Islet of Langerhans (tissue), 1 donor: ENCODE data around the gene PSD4.
A peak's percentile ranks its signal among the peaks of the same experiment; 100 is the strongest.

ENCODE experiments used
- FAIRE-seq: peaks from one replicate; lab custom pipeline; 2011; peaks lifted over from hg19 to GRCh38; lab: Jason Lieb, UNC

Gene PSD4

DNA sequence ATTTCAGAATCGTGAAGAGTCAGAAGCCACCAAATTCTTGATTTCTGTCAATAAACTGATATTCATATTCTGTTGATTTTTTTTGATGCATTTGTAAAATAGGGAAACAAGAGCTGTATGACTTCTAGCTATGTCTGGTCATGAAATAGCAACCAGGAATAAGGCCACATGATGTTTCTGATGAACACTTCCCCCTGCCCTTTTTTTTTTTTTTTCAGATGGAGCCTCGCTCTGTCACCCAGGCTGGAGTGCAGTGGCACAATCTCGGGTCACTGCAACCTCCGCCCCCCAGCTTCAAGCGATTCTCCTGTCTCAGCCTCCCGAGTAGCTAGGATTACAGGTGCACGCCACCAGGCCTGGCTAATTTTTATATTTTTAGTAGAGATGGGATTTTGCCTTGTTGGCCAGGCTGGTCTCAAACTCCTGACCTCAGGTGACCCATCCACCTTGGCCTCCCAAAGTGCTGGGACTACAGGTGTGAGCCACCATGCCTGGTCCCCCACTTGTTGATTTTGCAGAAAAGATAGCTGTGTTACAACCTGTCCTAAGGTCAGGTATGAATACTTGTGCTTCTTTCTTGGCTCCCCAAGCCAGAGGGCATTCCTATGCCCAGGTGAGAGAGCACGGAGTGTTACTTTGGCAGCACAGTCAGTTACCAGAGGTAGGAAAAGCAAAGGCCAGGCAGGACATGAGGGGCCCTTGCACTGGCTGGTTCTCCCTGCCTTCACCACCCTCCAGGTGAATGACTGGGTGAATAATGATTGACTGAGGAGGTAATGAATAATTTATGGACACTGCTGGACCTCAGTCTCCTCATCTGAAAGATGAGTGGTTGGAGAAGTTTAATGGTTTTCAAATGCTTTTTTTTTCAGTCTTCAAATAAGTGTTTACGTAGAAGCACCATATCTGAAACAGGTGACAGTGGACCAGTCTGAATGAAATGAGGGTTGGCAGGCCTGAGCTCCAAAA is 65.4 kb downstream of the PSD4 start:
- no peak for FAIRE-seq

DNA sequence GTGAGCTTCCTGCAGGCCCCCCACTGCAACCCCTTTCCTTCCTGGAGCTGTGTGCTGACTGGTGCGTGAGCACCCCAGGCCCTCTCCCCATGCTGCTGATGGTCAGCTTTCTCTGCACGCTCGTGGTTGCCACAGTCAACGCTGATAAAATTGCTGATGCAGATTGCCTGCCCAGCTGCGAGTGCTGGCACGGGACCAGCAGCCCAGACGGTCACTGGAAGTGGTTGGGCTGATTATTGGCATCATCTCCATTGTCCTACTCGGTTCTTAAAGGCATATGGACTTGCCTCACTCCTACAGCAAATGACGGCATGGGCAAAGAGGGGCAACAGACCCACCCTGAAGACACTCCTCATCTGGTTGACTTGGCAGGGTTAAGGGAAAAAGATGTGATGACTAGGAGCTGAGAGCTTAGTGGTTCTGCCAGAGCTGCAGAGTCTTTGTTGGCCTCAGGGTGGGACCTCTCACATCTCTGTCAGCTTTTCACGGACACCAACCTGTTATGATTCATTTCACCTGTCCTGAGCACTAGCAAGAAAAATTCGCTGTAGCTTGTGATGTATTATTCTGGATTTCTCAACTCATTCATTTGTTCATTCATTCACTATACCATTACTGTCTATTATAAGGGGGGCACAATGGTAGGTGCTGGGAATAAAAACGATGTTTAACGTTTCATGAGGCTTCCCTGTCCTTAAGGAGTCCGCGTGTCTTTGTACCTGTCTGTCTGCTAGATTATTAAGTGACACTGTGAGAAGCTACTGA is 66.6 kb downstream of the PSD4 start:
- peak; percentile 76 for FAIRE-seq

DNA sequence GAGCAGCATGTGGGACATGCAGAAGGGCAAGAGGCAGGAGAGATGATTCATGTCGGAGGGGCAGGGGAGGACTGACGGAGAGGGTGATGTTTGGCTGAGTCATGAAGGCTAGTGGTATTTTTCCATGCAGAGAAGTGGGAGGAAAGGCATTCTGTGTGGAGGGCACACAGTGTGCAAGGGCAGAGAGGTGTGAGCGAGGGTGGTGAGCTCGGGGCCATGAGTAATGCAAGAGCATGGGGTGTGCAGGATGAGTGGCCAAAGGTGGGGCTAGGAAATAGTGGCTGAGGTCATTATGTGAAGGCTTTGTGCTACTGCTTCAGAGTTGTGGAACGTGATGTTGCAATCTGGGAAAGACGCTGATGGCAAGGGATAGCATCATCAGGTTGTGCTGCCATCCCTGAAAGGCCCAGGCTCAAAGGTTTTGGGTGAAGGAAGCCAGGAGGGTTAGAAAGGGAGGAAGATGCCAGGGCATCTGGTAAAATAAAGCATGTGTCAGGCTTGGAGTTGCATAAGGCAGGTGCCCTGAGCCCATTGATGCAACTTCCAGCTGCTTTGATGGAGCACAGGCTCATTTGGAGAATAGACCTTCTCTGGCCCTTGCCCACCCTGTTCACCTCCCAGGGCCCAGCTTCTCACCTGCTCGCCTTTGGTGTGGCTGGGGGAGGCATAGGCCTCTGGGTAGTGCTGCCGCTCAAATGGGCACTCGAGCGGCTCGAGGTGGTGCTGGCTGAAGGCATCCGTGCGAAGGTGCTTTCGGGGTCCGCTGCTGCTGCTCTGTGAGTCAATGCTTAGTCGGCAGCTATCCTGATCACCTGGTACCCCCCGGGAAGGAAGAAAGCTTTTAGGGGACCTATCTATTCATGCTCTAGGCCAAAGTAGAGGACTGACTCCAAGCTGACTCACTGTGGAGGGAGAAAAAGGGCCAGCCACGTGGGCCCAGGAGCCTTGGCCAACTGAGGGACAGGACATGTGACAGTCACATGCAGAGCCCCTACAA is 67.4 kb downstream of the PSD4 start:
- FAIRE-seq: peak; percentile 91

DNA sequence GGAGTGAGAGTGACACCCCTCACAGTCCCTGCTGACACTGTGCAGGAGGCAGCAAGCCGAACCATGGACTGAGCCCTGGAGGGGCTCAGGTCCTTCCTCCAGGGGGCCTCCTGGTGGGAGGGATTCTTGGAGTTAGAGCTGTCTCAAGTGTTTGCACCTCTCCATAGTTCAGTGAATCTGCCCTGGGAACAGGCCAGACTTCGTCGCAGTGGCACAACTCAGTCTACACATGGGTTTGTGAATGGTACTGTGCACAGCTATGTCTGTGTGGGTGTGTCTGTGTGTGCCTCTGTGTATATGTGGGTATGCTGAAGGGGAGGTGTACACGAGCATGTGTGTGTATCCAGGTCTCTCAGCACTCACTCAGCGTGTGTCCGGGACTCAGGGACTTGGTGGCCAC is 68.6 kb downstream of the PSD4 start:
- no peak for FAIRE-seq

DNA sequence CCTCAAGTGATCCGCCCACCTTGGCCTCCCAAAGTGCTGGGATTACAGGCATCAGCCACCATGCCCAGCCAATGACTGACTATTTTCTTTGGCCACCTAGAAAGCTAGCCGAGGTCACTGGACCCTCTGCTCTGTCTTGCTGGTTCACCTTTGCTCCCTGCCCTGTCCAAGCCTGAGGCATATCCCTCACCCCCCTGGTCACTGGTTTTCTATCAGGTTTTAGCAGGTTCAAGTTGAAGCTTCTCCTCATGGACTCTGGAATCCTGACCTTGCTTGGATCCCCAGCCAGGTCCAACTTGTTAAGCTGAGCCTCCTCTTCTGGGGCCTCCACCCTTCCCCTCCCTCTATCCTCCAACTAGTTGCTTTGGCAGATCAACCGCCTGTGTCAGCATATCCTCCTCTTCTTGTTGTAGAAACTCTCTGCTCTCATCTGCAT is 71.5 kb downstream of the PSD4 start:
- FAIRE-seq: no peak

DNA sequence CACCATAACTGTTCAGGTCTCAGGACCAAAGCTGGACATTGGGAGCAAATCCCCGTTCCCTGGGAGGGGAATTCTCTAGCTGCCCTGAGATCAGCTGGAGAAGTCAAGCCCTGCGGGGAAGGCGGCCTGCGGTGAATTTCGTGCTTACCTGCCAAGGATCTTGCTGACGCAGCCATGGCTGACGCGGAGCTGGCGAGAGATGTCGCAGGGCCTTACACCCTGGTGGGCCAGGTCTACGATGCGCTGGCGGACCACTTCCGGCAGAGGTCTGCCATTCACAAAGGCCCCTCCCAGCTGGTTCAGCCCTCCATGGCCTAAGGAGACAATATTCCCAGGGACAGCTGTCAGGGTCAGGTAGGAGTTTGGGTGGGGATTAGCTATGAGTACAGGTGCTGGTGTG is 72.8 kb downstream of the PSD4 start:
- FAIRE-seq: no peak

DNA sequence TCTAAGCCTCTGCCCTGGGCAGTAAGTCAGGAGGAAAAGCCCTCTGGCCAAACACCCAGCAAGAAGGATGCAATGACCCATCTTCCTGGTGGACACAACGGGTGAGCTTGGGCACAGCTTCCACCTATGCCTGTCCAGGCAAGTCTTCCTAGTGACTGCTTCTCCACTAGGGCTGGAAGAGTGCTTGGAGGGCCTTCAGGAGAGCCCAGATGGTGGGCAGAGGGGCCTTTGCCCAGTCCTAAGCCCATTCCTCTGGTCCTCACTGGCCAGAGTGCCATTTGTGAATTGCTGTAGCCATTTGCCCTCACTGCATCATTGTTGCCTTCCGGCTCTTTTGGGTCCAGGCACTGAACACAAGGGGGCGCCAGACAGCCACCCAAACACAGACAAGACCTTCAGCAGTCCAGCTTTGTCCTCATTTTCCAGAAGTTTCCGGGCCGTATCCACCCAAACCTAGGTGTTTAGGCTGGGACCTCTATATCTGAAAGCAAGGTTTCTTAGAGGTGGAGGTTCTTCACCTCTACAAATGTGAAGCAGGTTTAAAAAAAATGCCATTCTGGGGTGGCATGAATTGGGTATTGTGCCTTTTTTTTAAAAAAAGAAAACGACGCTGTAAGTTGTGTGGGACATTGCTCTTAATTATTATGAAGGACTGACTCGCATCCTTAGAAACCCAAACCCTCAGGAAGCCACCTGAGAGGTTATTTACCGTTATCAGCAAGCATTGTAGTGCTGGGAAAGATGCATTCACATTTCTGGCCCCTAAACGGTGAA is 75.4 kb downstream of the PSD4 start:
- FAIRE-seq: peak; percentile 53

DNA sequence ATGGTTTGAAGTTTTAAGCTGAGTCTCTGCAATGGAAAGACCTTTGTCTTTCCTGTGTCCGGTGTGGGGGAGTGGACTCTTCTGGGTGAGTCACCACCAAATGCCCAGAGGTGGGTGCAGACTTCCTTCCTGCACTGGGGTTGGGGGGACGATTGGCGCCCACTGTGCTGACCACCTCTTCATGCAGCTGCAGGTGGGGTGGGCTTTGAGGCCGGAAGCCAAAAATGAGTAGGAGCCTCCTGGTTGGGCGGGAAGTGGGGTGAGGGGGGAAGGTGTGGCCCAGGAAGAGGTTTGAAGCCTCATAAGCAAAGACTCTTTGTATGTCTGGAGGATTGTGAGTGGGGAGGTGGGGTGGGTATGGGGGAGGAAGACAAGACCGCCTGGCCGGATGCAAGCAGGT is 77.3 kb downstream of the PSD4 start:
- FAIRE-seq: no peak

DNA sequence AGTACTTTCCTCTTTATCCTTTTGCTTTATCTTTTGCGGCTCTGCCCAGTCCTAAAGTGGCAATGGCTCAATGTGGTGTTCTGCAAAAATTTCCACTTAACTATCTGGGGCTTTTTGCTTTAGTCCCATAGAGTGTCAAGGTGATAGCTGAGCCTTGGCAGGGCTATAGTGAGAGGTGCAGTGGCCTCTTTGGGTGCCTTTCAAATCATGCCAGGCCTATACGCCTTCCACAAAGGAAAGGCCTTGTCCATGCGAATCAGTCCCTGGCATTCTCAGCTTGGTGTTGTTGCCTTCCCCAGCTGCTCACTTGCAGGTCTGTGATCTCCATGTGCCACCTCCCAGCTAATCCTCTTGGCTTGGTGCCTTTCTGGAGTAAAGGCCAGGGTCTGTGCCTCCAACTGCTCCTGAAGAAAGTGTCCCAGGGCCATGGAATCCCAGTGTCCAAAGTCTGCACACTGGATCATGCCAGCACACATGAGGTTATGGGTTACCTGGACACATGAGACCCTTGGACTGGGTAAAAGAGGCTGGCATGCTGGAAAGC is 78.3 kb downstream of the PSD4 start:
- no peak for FAIRE-seq

DNA sequence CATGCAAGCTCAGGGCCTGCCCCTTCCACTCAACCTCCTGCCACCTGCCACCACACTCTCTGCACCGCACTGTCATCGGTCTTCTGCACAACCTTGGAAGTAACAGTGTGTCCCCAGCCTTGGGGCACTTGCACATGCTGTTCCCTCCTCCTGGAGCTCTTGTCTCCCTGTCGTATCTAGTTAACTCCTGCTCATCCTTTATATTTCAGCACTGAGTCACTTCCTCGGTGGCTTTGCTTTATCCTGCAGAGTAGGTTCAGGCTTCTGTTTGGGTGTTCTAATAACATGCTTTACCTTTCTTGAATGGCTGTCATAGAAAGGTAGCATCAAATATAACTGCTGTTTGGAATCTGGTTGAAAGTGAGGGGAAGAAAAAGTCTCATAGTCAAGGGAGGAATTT is 79.7 kb downstream of the PSD4 start:
- FAIRE-seq: no peak

DNA sequence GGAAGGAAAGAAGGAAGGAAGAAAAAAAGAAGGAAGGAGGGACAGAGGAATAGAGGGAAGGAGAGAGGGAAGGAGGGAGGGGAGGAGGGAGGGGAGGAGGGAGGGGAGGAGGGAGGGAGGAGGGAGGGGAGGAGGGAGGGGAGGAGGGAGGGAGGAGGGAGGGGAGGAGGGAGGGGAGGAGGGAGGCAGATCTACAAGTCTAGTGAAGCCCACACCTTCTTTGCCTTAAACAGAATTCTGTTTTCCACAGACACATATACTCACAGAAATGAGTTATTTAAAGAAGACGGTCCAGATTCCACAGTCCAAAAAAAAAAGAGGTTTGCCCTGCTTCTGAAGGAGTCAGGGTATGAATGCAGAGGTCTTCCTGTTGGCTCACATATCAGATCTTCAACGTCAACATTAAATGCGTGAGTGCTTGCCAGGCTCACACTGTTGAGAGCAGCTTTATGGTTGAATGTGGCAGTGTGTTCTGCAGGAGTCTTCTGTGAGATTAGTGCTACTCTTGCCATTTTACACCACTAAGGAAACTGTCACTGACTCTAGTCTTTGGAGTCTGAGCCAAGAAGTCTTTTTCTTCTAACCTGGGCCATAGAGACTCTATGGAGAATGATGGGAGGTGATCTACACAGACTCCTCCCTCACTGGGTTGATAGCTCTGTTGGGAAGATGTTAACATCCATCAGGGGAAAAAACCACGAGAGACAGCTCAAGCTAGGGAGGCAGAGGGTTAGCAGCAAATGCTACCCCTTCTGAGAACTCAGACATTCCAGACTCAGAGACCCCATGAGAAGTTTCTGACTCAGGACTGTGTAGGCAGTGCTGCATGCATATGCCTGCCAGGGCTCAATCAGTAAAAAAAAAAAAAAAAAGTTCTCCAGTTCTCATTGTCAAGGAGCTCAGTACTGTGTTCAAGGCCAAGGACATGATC is 81.6 kb downstream of the PSD4 start:
- no peak for FAIRE-seq

DNA sequence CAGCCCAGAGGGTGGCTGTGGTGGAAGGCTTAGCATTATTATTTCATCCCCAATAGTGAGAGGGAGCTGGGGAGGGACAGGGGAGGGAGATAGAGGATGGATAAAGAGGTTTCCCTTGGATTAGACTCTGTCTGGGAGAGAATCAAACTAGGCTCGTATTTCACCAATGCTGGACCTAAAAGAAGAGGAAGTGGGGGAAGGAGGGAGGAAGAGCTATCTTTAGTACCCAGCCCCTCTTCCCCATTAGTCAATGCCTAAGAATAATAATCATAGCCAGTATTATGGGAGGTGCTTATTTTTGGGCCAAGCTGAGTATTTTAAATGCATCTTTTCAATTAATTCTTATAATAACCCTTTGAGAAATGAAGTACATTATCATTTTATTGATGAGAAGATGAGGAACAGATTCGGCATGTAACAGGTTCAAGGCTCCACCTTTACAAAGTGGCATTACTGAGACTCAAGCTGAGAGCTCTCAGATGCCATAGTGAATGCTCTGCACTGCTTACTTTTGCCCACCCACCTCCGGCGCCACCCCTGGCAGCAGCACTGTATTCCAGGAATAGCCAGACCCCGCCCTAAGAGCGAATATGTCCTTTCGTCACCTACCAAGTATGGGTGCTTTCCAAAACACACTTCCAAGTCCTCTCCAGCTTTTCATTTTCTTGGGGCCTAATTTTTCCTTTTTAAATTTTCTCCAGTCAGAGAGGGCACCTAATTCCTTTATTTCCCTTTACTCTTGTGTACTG is 83.9 kb downstream of the PSD4 start:
- FAIRE-seq: no peak

DNA sequence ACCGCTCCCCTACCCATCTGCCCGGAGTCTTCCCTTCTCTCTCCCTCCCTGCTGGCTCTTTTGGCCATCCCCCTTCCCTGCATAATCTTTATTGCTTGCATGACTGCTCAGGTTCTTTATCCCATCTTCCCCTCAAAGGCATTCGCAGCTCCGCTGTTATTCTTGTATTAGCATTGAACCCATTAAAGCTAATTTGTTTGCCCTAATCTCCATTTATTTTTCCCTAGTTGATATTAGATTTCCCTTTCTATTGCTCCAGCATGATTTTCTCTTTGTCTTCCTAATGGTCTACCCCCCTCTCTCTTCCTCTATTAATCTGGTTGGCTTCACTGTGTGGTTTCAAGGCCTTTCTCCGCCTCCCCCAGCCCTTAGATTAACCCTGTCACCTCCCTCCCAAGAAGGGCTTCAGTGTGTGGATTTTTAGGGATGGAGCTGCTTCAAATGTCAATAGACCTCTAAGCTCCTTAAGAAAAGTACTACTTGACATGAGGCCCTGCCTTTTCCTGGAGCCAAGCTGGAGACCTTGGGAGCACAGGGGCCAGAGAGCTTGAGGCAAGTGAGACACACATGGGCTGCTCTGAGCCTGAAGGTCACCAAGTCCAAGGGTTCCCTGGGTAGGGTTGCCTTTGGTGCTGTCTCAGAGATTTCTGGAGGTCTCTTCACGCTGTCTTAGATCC is 84.8 kb downstream of the PSD4 start:
- no peak for FAIRE-seq
